Tibial nerve (tissue), 4 donors: ENCODE results near the gene FHAD1.

Experiments
- EP300 ChIP-seq, 2 donors: sonication (generic); formaldehyde crosslinking; IDR thresholded peaks; one replicate each; pipeline ENCODE4 v1.6.1; 2017; ENCODE audit warnings: antibody characterized with exemption in 2 of 2, mild to moderate bottlenecking in 1 of 2
- TF ChIP-seq, protein P1 (sequence below), 5 experiments: fragments of 200-600 bp in 3 of 5; fragments of 450-650 bp in 2 of 5; sonication (generic) in 3 of 5; IDR thresholded peaks; one replicate each; pipeline ENCODE4 v1.5.1; 2016 to 2019; ENCODE audit warnings: antibody characterized with exemption in 5 of 5, mild to moderate bottlenecking in 3 of 5, moderate library complexity in 2 of 5

GRCh38 chr1:15233689-15234088, 13.3 kb upstream of the FHAD1 start:
- no peak for TF ChIP-seq EP300 (IDR thresholded peaks at IDR 0.05)
- TF ChIP-seq, protein P1, sequence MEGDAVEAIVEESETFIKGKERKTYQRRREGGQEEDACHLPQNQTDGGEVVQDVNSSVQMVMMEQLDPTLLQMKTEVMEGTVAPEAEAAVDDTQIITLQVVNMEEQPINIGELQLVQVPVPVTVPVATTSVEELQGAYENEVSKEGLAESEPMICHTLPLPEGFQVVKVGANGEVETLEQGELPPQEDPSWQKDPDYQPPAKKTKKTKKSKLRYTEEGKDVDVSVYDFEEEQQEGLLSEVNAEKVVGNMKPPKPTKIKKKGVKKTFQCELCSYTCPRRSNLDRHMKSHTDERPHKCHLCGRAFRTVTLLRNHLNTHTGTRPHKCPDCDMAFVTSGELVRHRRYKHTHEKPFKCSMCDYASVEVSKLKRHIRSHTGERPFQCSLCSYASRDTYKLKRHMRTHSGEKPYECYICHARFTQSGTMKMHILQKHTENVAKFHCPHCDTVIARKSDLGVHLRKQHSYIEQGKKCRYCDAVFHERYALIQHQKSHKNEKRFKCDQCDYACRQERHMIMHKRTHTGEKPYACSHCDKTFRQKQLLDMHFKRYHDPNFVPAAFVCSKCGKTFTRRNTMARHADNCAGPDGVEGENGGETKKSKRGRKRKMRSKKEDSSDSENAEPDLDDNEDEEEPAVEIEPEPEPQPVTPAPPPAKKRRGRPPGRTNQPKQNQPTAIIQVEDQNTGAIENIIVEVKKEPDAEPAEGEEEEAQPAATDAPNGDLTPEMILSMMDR (IDR thresholded peaks at IDR 0.05) = no peak
